ENCODE measurements around the gene GAA.

- TF ChIP-seq CTCF (IDR thresholded peaks at IDR 0.05) (no peak), POLR2A (IDR thresholded peaks at IDR 0.05) (no peak)
Measured at GRCh38 chr17:80087346-80088265, 13.8 kb upstream of the GAA start.
